ENCODE results near the gene MED16. TPM values are rescaled to one million over a fixed set of nuclear protein-coding genes. Genes with fewer than 3 reads are reported as not detected.

Gene MED16
- total RNA-seq, 1 experiment from 2014 or later: 66.9 TPM

GRCh38 chr19:942133-942645, 49.2 kb upstream of the MED16 start:
- Mint-ChIP-seq H3K4me3 (no peak overlapping the region), H3K9me3 (no peaks in the 10 kb centered on the region), H3K4me1 (no peaks in the 10 kb centered on the region), H3K27ac (no peak overlapping the region), H3K36me3 (peaks cover 35% of the 10 kb centered on the region), H3K27me3 (ENCODE audit: low read depth) (no peaks in the 10 kb centered on the region)
- CTCF ChIA-PET: no interaction called here
- ATAC-seq (no peak), DNase-seq (ENCODE audit: low spot score) (no peak)
- no peak for TF ChIP-seq MLX (CRISPR knock-in tag; IDR thresholded peaks at IDR 0.05)
- no peak for TF ChIP-seq ZNF138 (CRISPR knock-in tag; conservative IDR thresholded peaks at IDR 0.05)
- no peak for TF ChIP-seq OVOL2 (CRISPR knock-in tag; IDR thresholded peaks at IDR 0.05; ENCODE audit: borderline replicate concordance)
- no peak for TF ChIP-seq ZNF425 (CRISPR knock-in tag; conservative IDR thresholded peaks at IDR 0.05)
- TF ChIP-seq HMGXB4 (CRISPR knock-in tag; IDR thresholded peaks at IDR 0.05): no peak
- no peak for TF ChIP-seq USF1 (CRISPR knock-in tag; IDR thresholded peaks at IDR 0.05)
- POLR2A ChIA-PET: no interaction called here

GRCh38 chr19:941292-942132, 48.5 kb upstream of the MED16 start:
- ChIA-PET POLR2A (no interaction called here), CTCF (no interaction called here)
- no peak for DNase-seq (ENCODE audit: low spot score)
- Mint-ChIP-seq H3K27me3 (ENCODE audit: low read depth) (no peaks in the 10 kb centered on the region), H3K36me3 (peaks cover 36% of the 10 kb centered on the region), H3K4me3 (no peak overlapping the region), H3K4me1 (no peaks in the 10 kb centered on the region), H3K9me3 (no peaks in the 10 kb centered on the region), H3K27ac (peak overlapping the region; percentile 65; the same call in 1 of the 2 replicates)
- no peak for ATAC-seq
- TF ChIP-seq ZNF416 (CRISPR knock-in tag; IDR thresholded peaks at IDR 0.05): no peak
- no peak for TF ChIP-seq ARID4B (CRISPR knock-in tag; IDR thresholded peaks at IDR 0.05; ENCODE audit: borderline replicate concordance)
- no peak for TF ChIP-seq NFYB (CRISPR knock-in tag; conservative IDR thresholded peaks at IDR 0.05; ENCODE audit: low read depth)
- TF ChIP-seq ZNF219 (CRISPR knock-in tag; IDR thresholded peaks at IDR 0.05; ENCODE audit: borderline replicate concordance): no peak
- TF ChIP-seq ZNF281 (CRISPR knock-in tag; IDR thresholded peaks at IDR 0.05): no peak
- TF ChIP-seq HMGXB4 (CRISPR knock-in tag; IDR thresholded peaks at IDR 0.05): no peak
- TF ChIP-seq MXD4 (CRISPR knock-in tag; IDR thresholded peaks at IDR 0.05; ENCODE audit: borderline replicate concordance): no peak
- no peak for TF ChIP-seq SMAD4 (CRISPR knock-in tag; IDR thresholded peaks at IDR 0.05)
- no peak for TF ChIP-seq ERG (CRISPR knock-in tag; IDR thresholded peaks at IDR 0.05)
- no peak for TF ChIP-seq ZNF671 (CRISPR knock-in tag; IDR thresholded peaks at IDR 0.05)
- TF ChIP-seq KAT7 (CRISPR knock-in tag; IDR thresholded peaks at IDR 0.05; ENCODE audit: borderline replicate concordance): no peak

All from WTC11 (cell line).